Aorta (tissue), 5 donors: ENCODE results near the gene MCTP2. TPM values are rescaled to one million over a fixed set of nuclear protein-coding genes. Genes with fewer than 3 reads are reported as not detected.

Experiments
- ATAC-seq: fragments of 200-7000 bp; cut with Tn5 transposase; one replicate; pipeline ENCODE4 v1.9.1; 2022; ENCODE audit warnings: moderate library complexity; ENCODE audit not compliant: low FRiP score
- DNase-seq, 2 donors: peaks; one replicate each; pipeline ENCODE4 v3.0.0-alpha.2; 2020
- H3K27ac ChIP-seq, 2 donors: one replicate each; pipeline ENCODE4 v1.5.1; 2013; ENCODE audit warnings: low read length in 2 of 2, mild to moderate bottlenecking in 2 of 2, moderate library complexity in 2 of 2, control low read depth in 1 of 2, inconsistent platforms in 1 of 2, low read depth in 1 of 2
- H3K27me3 ChIP-seq, 2 donors: one replicate each; pipeline ENCODE4 v1.6.1; 2013; ENCODE audit warnings: control low read depth in 1 of 2, low read length in 1 of 2, mild to moderate bottlenecking in 1 of 2, moderate library complexity in 1 of 2; ENCODE audit not compliant: insufficient read depth in 2 of 2, control insufficient read depth in 1 of 2
- H3K36me3 ChIP-seq, 2 donors: one replicate each; pipeline ENCODE4 v1.6.1; 2013; ENCODE audit warnings: control low read depth in 1 of 2, low read length in 1 of 2, mild to moderate bottlenecking in 1 of 2; ENCODE audit not compliant: insufficient read depth in 2 of 2, control insufficient read depth in 1 of 2
- H3K4me1 ChIP-seq, 2 donors: one replicate each; pipeline ENCODE4 v1.6.1; 2013; ENCODE audit warnings: low read length in 2 of 2, control low read depth in 1 of 2, mild to moderate bottlenecking in 1 of 2, moderate library complexity in 1 of 2; ENCODE audit not compliant: insufficient read depth in 2 of 2, control insufficient read depth in 1 of 2
- H3K4me3 ChIP-seq, 2 donors: one replicate each; pipeline ENCODE4 v1.5.1; 2013; ENCODE audit warnings: low read length in 2 of 2, control low read depth in 1 of 2, mild to moderate bottlenecking in 1 of 2
- H3K9me3 ChIP-seq: one replicate; pipeline ENCODE4 v1.6.1; 2013; ENCODE audit warnings: mild to moderate bottlenecking, low read length; ENCODE audit not compliant: control insufficient read depth
- WGBS, 2 donors: extraction: QIAGEN DNeasy Blood & Tissue Kit; methylation state at CpG; one replicate each; pipeline ENCODE4 v1.1.7; 2013; 5-methylcytosine and 5-hydroxymethylcytosine counted together
- intact Hi-C, 2 donors: fragments of 100-400 bp; cut with DNase I; formaldehyde crosslinking; loops; one replicate each; pipeline versions ENCODE4 v1.14.2 to v1.15.0; 2022
- polyA plus RNA-seq, 2 donors: library from polyadenylated mRNA; stranded (reverse); fragments of 200-250 nt; gene quantifications; one replicate each; pipeline ENCODE4 v1.2.3, GENCODE V29; 2013
- total RNA-seq, 2 donors: library from RNA; stranded (reverse); fragmentation: NEBNext Ultra II Directional; extraction: Animal tissue kit (Norgen Biotek cat#: 25700); gene quantifications; one replicate each; pipeline ENCODE4 v1.2.1, GENCODE V29; 2021
- donor health status: healthy with polysubstance abuse.
- donor health status: Bipolar disorder and iron deficiency.
- donor health status: DM: no; HTN: no; CAD: no.
- donor health status: DM: no; HTN: no; CAD: no.
- donor health status: DM: yes; HTN: yes; CAD: no.

The MCTP2 gene
- total and polyA plus RNA-seq, 4 donors: 0.13 to 9.6 (median 4.3) TPM

- DNase-seq: no peak
- no peaks in the 10 kb centered on the region for H3K27me3 ChIP-seq
- intact Hi-C loops: no loop called here
- H3K4me1 ChIP-seq: no peaks in the 10 kb centered on the region
- H3K4me3 ChIP-seq: no peak overlapping the region
- no peaks in the 10 kb centered on the region for H3K36me3 ChIP-seq
- 65 to 68% methylated on average over 2 of the region's 2 CpGs for WGBS, 2 donors
- no peaks in the 10 kb centered on the region for H3K9me3 ChIP-seq
- H3K27ac ChIP-seq: no peak overlapping the region
- no peak for ATAC-seq
Observed at GRCh38 chr15:94279736-94280135, 48.4 kb downstream of the MCTP2 start.

- no peaks in the 10 kb centered on the region for H3K9me3 ChIP-seq
- H3K4me3 ChIP-seq: no peak overlapping the region
- H3K36me3 ChIP-seq: no peaks in the 10 kb centered on the region
- no peak for DNase-seq
- H3K4me1 ChIP-seq: no peaks in the 10 kb centered on the region
- no peak for ATAC-seq
- no peaks in the 10 kb centered on the region for H3K27me3 ChIP-seq
- WGBS, 2 donors: 76 to 86% methylated on average over 3 of the region's 3 CpGs
- intact Hi-C loops: no loop called here
- no peak overlapping the region for H3K27ac ChIP-seq
Observed at GRCh38 chr15:94280301-94280700, 48.9 kb downstream of the MCTP2 start.

GRCh38 chr15:94282269-94283250, 51.2 kb downstream of the MCTP2 start:
- Histone ChIP-seq H3K27me3 (no peaks in the 10 kb centered on the region), H3K27ac (no peak overlapping the region), H3K36me3 (no peaks in the 10 kb centered on the region), H3K9me3 (no peaks in the 10 kb centered on the region), H3K4me1 (no peaks in the 10 kb centered on the region), H3K4me3 (no peak overlapping the region)
- no peak for DNase-seq
- intact Hi-C loops: no loop called here
- WGBS, 2 donors: 45 to 52% methylated on average over 7 of the region's 7 CpGs
- ATAC-seq: no peak

DNA sequence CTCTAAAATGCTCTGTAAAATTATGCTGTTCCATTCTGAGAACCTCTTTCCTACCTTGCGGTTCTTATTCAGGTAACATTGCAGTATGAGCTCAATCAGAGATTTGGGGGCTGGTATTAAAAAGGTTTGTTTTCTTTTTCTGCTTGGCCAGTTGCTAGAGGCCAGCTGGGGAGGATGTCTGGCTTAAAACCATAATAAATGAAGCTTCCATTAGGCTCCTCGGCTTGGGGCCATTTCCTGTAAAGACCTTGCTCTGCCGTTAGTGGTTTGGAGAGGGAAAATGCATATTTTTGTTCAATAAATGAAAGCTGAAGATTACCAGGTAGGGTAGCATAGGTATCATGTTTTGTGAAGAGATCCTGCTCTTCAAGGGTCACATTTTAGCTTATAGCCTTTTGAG, 55.2 kb downstream of the MCTP2 start:
- H3K4me1 ChIP-seq: no peaks in the 10 kb centered on the region
- H3K27ac ChIP-seq: no peak overlapping the region
- H3K4me3 ChIP-seq: no peak overlapping the region
- 21 to 24% methylated on average over 3 of the region's 3 CpGs for WGBS, 2 donors
- no peaks in the 10 kb centered on the region for H3K36me3 ChIP-seq
- intact Hi-C loops: no loop called here
- no peaks in the 10 kb centered on the region for H3K9me3 ChIP-seq
- no peak for DNase-seq
- ATAC-seq: no peak
- no peaks in the 10 kb centered on the region for H3K27me3 ChIP-seq

- DNase-seq (no peak), ATAC-seq (no peak)
- H3K36me3 ChIP-seq: no peaks in the 10 kb centered on the region
- no peaks in the 10 kb centered on the region for H3K27me3 ChIP-seq
- intact Hi-C loops: no loop called here
- no peak overlapping the region for H3K27ac ChIP-seq
- H3K9me3 ChIP-seq: no peaks in the 10 kb centered on the region
- H3K4me3 ChIP-seq: no peak overlapping the region
- no peaks in the 10 kb centered on the region for H3K4me1 ChIP-seq
- WGBS, 2 donors: 67 to 73% methylated on average over 4 of the region's 4 CpGs
Observed at GRCh38 chr15:94287794-94288246, 56.5 kb downstream of the MCTP2 start.

DNA sequence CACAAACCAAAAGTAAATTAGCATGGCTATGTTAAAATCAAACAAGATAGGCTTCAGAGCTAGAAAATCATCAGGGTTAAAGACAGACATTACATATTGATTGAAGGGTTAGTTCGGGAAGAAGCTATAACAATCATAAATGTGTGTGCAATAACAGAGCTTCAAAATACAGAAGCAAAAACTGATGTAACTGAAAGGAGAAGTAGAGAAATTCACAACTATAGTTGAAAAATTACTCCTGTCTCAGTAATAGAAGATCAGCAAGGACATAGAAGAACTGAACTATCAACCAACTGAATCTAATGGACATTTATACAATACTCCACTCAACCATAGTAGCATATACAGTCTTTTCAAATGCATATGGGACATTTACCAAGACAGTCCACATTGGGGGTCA, 59.4 kb downstream of the MCTP2 start:
- Histone ChIP-seq H3K4me3 (no peak overlapping the region), H3K27me3 (no peaks in the 10 kb centered on the region), H3K4me1 (no peaks in the 10 kb centered on the region), H3K36me3 (no peaks in the 10 kb centered on the region), H3K9me3 (no peaks in the 10 kb centered on the region), H3K27ac (no peak overlapping the region)
- DNase-seq (no peak), ATAC-seq (no peak)
- intact Hi-C loops: no loop called here
- whole genome bisulfite sequencing, 2 donors: 89 to 95% methylated on average over 1 of the region's 1 CpG

- intact Hi-C loops: no loop called here
- Histone ChIP-seq H3K4me1 (no peaks in the 10 kb centered on the region), H3K4me3 (no peak overlapping the region), H3K27ac (no peak overlapping the region), H3K9me3 (no peaks in the 10 kb centered on the region), H3K27me3 (no peaks in the 10 kb centered on the region), H3K36me3 (no peaks in the 10 kb centered on the region)
- 53 to 55% methylated on average over 13 of the region's 13 CpGs for WGBS, 2 donors
- no peak for DNase-seq
- no peak for ATAC-seq
Observed at GRCh38 chr15:94293411-94294402, 62.3 kb downstream of the MCTP2 start.

- intact Hi-C loops: no loop called here
- no peaks in the 10 kb centered on the region for H3K27me3 ChIP-seq
- no peak overlapping the region for H3K4me3 ChIP-seq
- no peak for DNase-seq
- no peak overlapping the region for H3K27ac ChIP-seq
- no peaks in the 10 kb centered on the region for H3K4me1 ChIP-seq
- no peak for ATAC-seq
- no peaks in the 10 kb centered on the region for H3K36me3 ChIP-seq
- no peaks in the 10 kb centered on the region for H3K9me3 ChIP-seq
- WGBS, 2 donors: 46 to 54% methylated on average over 1 of the region's 1 CpG
Observed at GRCh38 chr15:94294556-94294955, 63.2 kb downstream of the MCTP2 start.
